Measurements from ENCODE around the gene HBG1. TPM values are rescaled to one million over a fixed set of nuclear protein-coding genes. Genes with fewer than 3 reads are reported as not detected.

The HBG1 gene
- total RNA-seq, 2 experiments from 2014 or later = not detected

DNA sequence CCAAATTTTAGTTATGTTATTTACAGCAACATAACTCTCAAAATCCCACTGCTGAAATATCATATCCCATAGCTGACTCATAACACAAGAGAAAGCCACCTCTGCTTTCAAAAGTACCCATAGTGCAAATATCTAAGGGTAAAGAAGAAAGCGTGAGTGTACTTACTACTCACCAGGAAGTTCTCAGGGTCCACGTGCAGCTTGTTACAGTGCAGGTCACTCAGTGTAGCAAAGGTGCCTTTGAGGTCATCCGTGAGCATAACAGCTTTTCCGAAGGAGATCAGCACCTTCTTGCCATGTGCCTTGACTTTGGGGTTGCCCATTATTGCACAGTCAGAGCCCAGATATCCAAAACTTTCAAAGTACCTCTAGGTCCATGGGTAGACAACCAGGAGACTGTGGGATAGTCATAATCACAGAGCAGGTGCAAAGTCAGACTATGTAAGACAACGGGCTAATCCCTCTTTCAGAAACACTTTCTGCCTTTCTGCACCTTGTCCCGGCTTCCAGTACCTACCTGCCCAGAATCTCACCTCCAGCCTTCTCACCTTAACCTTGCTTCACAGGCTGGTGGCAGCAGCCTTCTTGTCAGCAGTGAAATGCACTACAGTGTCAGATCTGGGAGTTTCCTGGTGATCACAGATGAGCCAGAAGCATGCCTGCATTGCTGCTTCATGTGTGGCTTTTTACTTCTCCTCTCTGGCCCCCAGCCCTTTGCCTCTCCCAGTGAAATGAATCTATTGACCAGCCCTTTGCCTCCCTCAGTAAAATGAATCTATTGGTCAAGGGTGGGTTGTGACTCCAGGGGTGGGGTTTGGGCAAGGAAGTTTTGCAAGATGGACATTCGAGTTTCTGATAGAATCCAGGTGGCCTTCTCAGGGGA lies 6.5 kb downstream of the HBG1 start:
- no peak overlapping the region for H3K27ac Mint-ChIP-seq
- DNase-seq = no peak
- no peaks in the 10 kb centered on the region for H3K36me3 Mint-ChIP-seq
- peaks cover 6% of the 10 kb centered on the region for H3K27me3 Mint-ChIP-seq
- H3K9me3 Mint-ChIP-seq = no peaks in the 10 kb centered on the region
- H3K4me1 Mint-ChIP-seq = no peaks in the 10 kb centered on the region
- no peak overlapping the region for H3K4me3 Mint-ChIP-seq

DNA sequence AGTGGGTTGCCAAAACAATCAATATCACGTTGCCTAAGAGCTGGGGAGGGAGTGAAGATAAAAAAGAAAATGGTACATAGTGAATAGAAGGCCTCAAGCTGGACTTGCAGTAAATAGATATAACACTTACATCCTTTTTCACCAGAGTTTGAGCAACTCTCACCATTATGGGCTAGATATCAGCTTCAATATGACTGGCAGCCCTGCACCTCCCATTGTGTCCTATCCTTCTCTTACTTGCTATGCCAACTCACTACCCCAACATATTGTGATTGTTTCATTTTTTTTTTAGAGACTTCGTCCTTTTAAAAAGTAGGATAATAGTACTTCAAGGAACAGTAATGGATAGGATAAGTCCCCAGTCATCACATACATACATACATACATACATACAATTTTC lies 7.4 kb downstream of the HBG1 start:
- no peaks in the 10 kb centered on the region for H3K9me3 Mint-ChIP-seq
- H3K4me1 Mint-ChIP-seq = no peaks in the 10 kb centered on the region
- no peak overlapping the region for H3K4me3 Mint-ChIP-seq
- H3K36me3 Mint-ChIP-seq = no peaks in the 10 kb centered on the region
- no peak for DNase-seq
- H3K27ac Mint-ChIP-seq = no peak overlapping the region
- H3K27me3 Mint-ChIP-seq = peaks cover 6% of the 10 kb centered on the region

GRCh38 chr11:5241458-5241857 lies 8.2 kb downstream of the HBG1 start:
- Mint-ChIP-seq H3K9me3 (no peaks in the 10 kb centered on the region), H3K4me1 (no peaks in the 10 kb centered on the region), H3K36me3 (no peaks in the 10 kb centered on the region), H3K27me3 (peaks cover 6% of the 10 kb centered on the region), H3K27ac (no peak overlapping the region), H3K4me3 (no peak overlapping the region)
- no peak for DNase-seq

DNA sequence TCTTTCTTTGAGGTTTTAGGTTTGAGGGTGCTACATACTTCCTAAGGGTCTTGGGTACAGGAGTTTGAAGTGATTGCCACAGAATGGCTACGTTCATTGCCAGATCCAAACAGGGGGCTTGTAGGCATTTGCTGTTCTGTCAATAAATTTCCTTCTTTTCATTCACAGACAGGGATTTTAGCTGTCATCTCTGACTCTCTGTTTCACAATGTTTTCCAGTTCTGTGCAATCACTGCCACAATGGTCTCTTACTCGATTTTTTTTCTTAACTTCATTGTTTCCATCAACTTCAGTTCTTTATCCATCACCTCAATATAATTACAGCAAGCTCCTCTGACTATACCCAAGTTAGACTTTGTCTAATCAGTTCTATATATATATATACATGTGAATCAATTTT lies 9.2 kb downstream of the HBG1 start:
- H3K4me1 Mint-ChIP-seq = no peaks in the 10 kb centered on the region
- peaks cover 7% of the 10 kb centered on the region for H3K27me3 Mint-ChIP-seq
- H3K4me3 Mint-ChIP-seq = no peak overlapping the region
- H3K36me3 Mint-ChIP-seq = no peaks in the 10 kb centered on the region
- no peaks in the 10 kb centered on the region for H3K9me3 Mint-ChIP-seq
- no peak overlapping the region for H3K27ac Mint-ChIP-seq
- DNase-seq = no peak

- Mint-ChIP-seq H3K36me3 (no peaks in the 10 kb centered on the region), H3K9me3 (no peaks in the 10 kb centered on the region), H3K27me3 (peaks cover 11% of the 10 kb centered on the region), H3K27ac (no peak overlapping the region), H3K4me1 (no peaks in the 10 kb centered on the region), H3K4me3 (no peak overlapping the region)
- DNase-seq = no peak
Observed at GRCh38 chr11:5240056-5240455, 9.6 kb downstream of the HBG1 start.

GRCh38 chr11:5239046-5239445 lies 10.6 kb downstream of the HBG1 start:
- Mint-ChIP-seq H3K9me3 (no peaks in the 10 kb centered on the region), H3K27me3 (peaks cover 11% of the 10 kb centered on the region), H3K4me1 (no peaks in the 10 kb centered on the region), H3K4me3 (no peak overlapping the region), H3K27ac (no peak overlapping the region), H3K36me3 (no peaks in the 10 kb centered on the region)
- DNase-seq = no peak

GRCh38 chr11:5238486-5238885 lies 11.2 kb downstream of the HBG1 start:
- no peak for DNase-seq
- H3K27ac Mint-ChIP-seq = no peak overlapping the region
- peaks cover 11% of the 10 kb centered on the region for H3K27me3 Mint-ChIP-seq
- H3K4me1 Mint-ChIP-seq = no peaks in the 10 kb centered on the region
- no peaks in the 10 kb centered on the region for H3K36me3 Mint-ChIP-seq
- H3K9me3 Mint-ChIP-seq = no peaks in the 10 kb centered on the region
- H3K4me3 Mint-ChIP-seq = no peak overlapping the region

DNA sequence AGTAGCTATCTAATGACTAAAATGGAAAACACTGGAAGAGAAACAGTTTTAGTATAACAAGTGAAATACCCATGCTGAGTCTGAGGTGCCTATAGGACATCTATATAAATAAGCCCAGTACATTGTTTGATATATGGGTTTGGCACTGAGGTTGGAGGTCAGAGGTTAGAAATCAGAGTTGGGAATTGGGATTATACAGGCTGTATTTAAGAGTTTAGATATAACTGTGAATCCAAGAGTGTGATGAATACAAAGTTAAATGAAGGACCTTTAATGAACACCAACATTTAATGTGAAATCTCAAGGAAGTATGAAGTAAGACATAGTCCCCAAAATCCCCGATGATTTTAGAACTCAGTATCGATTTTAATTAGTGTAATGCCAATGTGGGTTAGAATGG lies 12.2 kb downstream of the HBG1 start:
- H3K27ac Mint-ChIP-seq = no peak overlapping the region
- no peaks in the 10 kb centered on the region for H3K9me3 Mint-ChIP-seq
- H3K4me1 Mint-ChIP-seq = no peaks in the 10 kb centered on the region
- H3K4me3 Mint-ChIP-seq = no peak overlapping the region
- no peaks in the 10 kb centered on the region for H3K36me3 Mint-ChIP-seq
- no peak for DNase-seq
- H3K27me3 Mint-ChIP-seq = peaks cover 12% of the 10 kb centered on the region

GRCh38 chr11:5235364-5236095 lies 14.1 kb downstream of the HBG1 start:
- no peaks in the 10 kb centered on the region for H3K4me1 Mint-ChIP-seq
- peaks cover 16% of the 10 kb centered on the region for H3K27me3 Mint-ChIP-seq
- no peak for DNase-seq
- no peak overlapping the region for H3K4me3 Mint-ChIP-seq
- H3K36me3 Mint-ChIP-seq = no peaks in the 10 kb centered on the region
- no peaks in the 10 kb centered on the region for H3K9me3 Mint-ChIP-seq
- no peak overlapping the region for H3K27ac Mint-ChIP-seq

GRCh38 chr11:5234381-5234834 lies 15.2 kb downstream of the HBG1 start, which contains the start of gene HBD:
TSS of gene HBD (minus strand) at chr11:5234483. CDS start at chr11:5234433, 50 bp downstream.
- no peaks in the 10 kb centered on the region for H3K36me3 Mint-ChIP-seq
- H3K9me3 Mint-ChIP-seq = no peaks in the 10 kb centered on the region
- H3K27ac Mint-ChIP-seq = no peak within 1 kb of the TSS
- no peaks in the 10 kb centered on the region for H3K4me1 Mint-ChIP-seq
- DNase-seq = no peak
- no peak within 1 kb of the TSS for H3K4me3 Mint-ChIP-seq
- H3K27me3 Mint-ChIP-seq = peaks cover 18% of the 10 kb centered on the region

GRCh38 chr11:5233307-5233706 lies 16.4 kb downstream of the HBG1 start:
- H3K9me3 Mint-ChIP-seq = no peaks in the 10 kb centered on the region
- no peak for DNase-seq
- H3K4me1 Mint-ChIP-seq = no peaks in the 10 kb centered on the region
- H3K4me3 Mint-ChIP-seq = no peak overlapping the region
- no peaks in the 10 kb centered on the region for H3K36me3 Mint-ChIP-seq
- peaks cover 12% of the 10 kb centered on the region for H3K27me3 Mint-ChIP-seq
- H3K27ac Mint-ChIP-seq = no peak overlapping the region

DNA sequence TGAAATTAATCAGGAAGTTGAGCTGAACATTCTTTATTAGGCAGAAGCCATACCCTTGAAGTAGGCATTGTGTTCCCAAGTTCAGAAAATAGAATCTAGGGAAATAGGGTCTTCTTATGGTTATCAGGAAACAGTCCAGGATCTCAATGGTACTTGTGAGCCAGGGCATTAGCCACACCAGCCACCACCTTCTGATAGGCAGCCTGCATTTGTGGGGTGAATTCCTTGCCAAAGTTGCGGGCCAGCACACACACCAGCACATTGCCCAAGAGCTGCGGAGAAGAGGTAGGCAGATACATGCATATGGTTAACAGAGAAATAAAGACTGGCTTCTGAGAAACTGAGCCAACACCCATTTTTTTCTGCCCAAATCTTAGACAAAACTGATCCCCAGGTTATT lies 16.8 kb downstream of the HBG1 start:
- H3K27ac Mint-ChIP-seq = no peak overlapping the region
- H3K27me3 Mint-ChIP-seq = peaks cover 16% of the 10 kb centered on the region
- no peaks in the 10 kb centered on the region for H3K9me3 Mint-ChIP-seq
- no peak for DNase-seq
- no peaks in the 10 kb centered on the region for H3K4me1 Mint-ChIP-seq
- no peak overlapping the region for H3K4me3 Mint-ChIP-seq
- H3K36me3 Mint-ChIP-seq = no peaks in the 10 kb centered on the region

DNA sequence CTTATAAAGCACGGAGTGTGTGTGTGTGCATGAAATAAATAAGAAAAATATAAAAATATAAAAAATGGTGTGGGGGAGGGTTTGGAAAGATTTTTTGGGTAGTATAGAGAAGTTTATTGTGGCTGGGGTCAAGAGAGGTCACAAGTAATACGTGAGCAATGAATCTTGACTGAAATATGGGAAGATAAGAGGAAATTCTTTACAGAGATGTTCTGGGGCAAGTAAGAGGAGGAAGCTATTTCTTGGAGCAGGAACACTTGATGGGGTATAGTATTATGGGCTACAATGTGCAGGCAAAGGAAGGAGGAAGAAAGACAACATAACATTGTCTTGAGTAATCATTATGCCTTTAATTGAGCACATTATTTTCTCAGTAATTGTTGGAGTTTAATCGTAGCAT lies 17.5 kb downstream of the HBG1 start:
- H3K4me1 Mint-ChIP-seq = no peaks in the 10 kb centered on the region
- H3K27me3 Mint-ChIP-seq = peaks cover 17% of the 10 kb centered on the region
- DNase-seq = no peak
- H3K9me3 Mint-ChIP-seq = no peaks in the 10 kb centered on the region
- no peak overlapping the region for H3K4me3 Mint-ChIP-seq
- no peaks in the 10 kb centered on the region for H3K36me3 Mint-ChIP-seq
- no peak overlapping the region for H3K27ac Mint-ChIP-seq

GRCh38 chr11:5231111-5231510 lies 18.5 kb downstream of the HBG1 start:
- no peaks in the 10 kb centered on the region for H3K4me1 Mint-ChIP-seq
- no peak for DNase-seq
- no peaks in the 10 kb centered on the region for H3K9me3 Mint-ChIP-seq
- peaks cover 23% of the 10 kb centered on the region for H3K27me3 Mint-ChIP-seq
- no peaks in the 10 kb centered on the region for H3K36me3 Mint-ChIP-seq
- H3K27ac Mint-ChIP-seq = no peak overlapping the region
- no peak overlapping the region for H3K4me3 Mint-ChIP-seq

- Mint-ChIP-seq H3K4me1 (no peaks in the 10 kb centered on the region), H3K27me3 (peaks cover 21% of the 10 kb centered on the region), H3K27ac (no peak overlapping the region), H3K9me3 (no peaks in the 10 kb centered on the region), H3K4me3 (no peak overlapping the region), H3K36me3 (no peaks in the 10 kb centered on the region)
- DNase-seq = no peak
Observed at GRCh38 chr11:5230266-5230665, 19.4 kb downstream of the HBG1 start.

All from activated naive CD8-positive, alpha-beta T cell treated with anti-CD3 and anti-CD28 coated beads for 36 hours (primary cell).